ENCODE results near the gene PRSS23. TPM values are rescaled to one million over a fixed set of nuclear protein-coding genes. Genes with fewer than 3 reads are reported as not detected.

Gene PRSS23, protein sequence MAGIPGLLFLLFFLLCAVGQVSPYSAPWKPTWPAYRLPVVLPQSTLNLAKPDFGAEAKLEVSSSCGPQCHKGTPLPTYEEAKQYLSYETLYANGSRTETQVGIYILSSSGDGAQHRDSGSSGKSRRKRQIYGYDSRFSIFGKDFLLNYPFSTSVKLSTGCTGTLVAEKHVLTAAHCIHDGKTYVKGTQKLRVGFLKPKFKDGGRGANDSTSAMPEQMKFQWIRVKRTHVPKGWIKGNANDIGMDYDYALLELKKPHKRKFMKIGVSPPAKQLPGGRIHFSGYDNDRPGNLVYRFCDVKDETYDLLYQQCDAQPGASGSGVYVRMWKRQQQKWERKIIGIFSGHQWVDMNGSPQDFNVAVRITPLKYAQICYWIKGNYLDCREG
- total RNA-seq (2022; extraction: Qiagen RNA extraction; ENCODE audit: low read depth), result 470 to 536 TPM (median 517 TPM) in 5 replicates

DNA sequence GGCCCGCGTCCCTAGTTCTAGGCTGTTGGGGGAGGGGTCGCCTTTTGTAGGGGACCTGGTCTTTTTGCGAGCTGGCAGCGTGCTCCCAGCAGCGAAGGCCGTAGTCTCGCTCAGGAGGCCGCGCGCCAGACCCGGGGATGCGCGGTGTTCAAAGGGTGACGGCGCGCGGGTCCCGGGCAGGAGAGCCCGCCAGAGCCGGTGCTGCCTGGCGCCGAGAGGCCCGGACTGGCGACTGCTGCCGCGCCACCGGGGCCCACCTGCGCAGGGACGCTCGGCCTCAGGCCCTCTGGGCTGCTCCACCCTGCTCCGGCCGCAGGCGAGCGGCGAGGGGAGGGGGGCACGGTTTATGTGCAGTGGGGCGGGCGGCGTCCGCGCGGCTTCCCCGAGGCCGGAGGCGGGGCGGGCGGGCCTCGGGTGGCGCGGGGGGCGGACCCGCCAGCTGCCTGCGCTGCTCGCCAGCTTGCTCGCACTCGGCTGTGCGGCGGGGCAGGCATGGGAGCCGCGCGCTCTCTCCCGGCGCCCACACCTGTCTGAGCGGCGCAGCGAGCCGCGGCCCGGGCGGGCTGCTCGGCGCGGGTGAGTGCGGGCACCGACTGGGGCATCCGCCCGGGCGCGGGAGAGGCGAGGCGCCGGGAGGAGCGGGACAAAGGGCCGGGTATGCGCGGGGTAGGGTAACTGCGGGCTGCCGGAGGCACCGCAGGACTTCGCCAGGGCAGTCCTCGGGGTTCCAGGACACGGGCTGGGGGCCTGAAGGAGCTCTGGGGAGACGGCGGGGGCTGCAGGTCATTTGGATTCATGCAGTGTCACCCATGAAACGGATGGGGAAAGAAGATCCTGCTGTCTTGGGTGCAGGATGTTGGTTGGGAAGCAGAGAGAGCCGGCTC is at the start of gene PRSS23:
Gene PRSS23 (plus strand): TSS at position 467 of the 884 bp plus-strand sequence. CDS start 7,102 bp downstream, outside the sequence.

Other genes starting within 250 kb of the PRSS23 start
- gene ME3, start 127.9 kb upstream of the PRSS23 start, total RNA-seq (2022; extraction: Qiagen RNA extraction; ENCODE audit: low read depth), result 14.1 to 24.0 TPM (median 18.3 TPM) in 5 replicates
- 1.1 to 1.7 TPM (median 1.3 TPM) in 5 replicates for gene FZD4, start 154.9 kb downstream of the PRSS23 start, total RNA-seq (2022; extraction: Qiagen RNA extraction; ENCODE audit: low read depth)
- gene TMEM135, start 237.4 kb downstream of the PRSS23 start, total RNA-seq (2022; extraction: Qiagen RNA extraction; ENCODE audit: low read depth), result 11.7 to 23.1 TPM (median 13.7 TPM) in 5 replicates